Muscle layer of colon (tissue), 2 donors: ENCODE measurements around the gene SUPT7L.
"Not testable (repeated sequence)": the region's sequence is repeated elsewhere in the genome, so short reads cannot be mapped to it uniquely, and the experiment has no call there.

Experiments used
- H3K27ac ChIP-seq: one replicate; pipeline ENCODE4 v1.7.0; 2013; ENCODE audit warnings: low read depth, mild to moderate bottlenecking, low read length, moderate library complexity
- H3K27me3 ChIP-seq, 2 donors: one replicate each; pipeline ENCODE4 v1.7.0; 2013; ENCODE audit warnings: low read length in 2 of 2, mild to moderate bottlenecking in 2 of 2; ENCODE audit not compliant: insufficient read depth in 2 of 2, control insufficient read depth in 1 of 2
- H3K36me3 ChIP-seq: one replicate; pipeline ENCODE4 v1.7.0; 2013; ENCODE audit warnings: mild to moderate bottlenecking, low read length; ENCODE audit not compliant: insufficient read depth
- H3K4me1 ChIP-seq: one replicate; pipeline ENCODE4 v1.7.0; 2013; ENCODE audit warnings: mild to moderate bottlenecking, low read length; ENCODE audit not compliant: insufficient read depth
- H3K4me3 ChIP-seq, 2 donors: one replicate each; pipeline ENCODE4 v1.7.0; 2013; ENCODE audit warnings: low read length in 2 of 2, low read depth in 1 of 2, mild to moderate bottlenecking in 1 of 2, moderate library complexity in 1 of 2
- H3K9ac ChIP-seq: one replicate; pipeline ENCODE4 v1.7.0; 2013; ENCODE audit warnings: low read length
- H3K9me3 ChIP-seq: one replicate; pipeline ENCODE4 v1.7.0; 2013; ENCODE audit warnings: mild to moderate bottlenecking, low read length
- donor health status: abdominal sarcoma.
- donor health status: Adenocarcinoma of cecum.

The SUPT7L gene

GRCh38 chr2:27705851-27706622 is 42.6 kb upstream of the SUPT7L start:
- no peaks in the 10 kb centered on the region for H3K36me3 ChIP-seq
- H3K9ac ChIP-seq = no peak overlapping the region

GRCh38 chr2:27704342-27704876 is 41.0 kb upstream of the SUPT7L start:
- peaks cover 24% of the 10 kb centered on the region for H3K4me1 ChIP-seq
- no peaks in the 10 kb centered on the region for H3K9me3 ChIP-seq
- no peaks in the 10 kb centered on the region for H3K36me3 ChIP-seq
- H3K4me3 ChIP-seq = no peak overlapping the region
- H3K27ac ChIP-seq = no peak overlapping the region
- no peak overlapping the region for H3K9ac ChIP-seq
- H3K27me3 ChIP-seq = no peaks in the 10 kb centered on the region

More at GRCh38 chr2:27705851-27706622, 42.6 kb upstream of the SUPT7L start:
- Histone ChIP-seq H3K9me3 (no peaks in the 10 kb centered on the region), H3K27me3 (no peaks in the 10 kb centered on the region), H3K4me1 (peaks cover 24% of the 10 kb centered on the region), H3K27ac (peak overlapping the region; percentile 49), H3K4me3 (no peak overlapping the region)

GRCh38 chr2:27703638-27704341 is 40.4 kb upstream of the SUPT7L start:
- Histone ChIP-seq H3K36me3 (no peaks in the 10 kb centered on the region), H3K4me3 (no peak overlapping the region), H3K9me3 (no peaks in the 10 kb centered on the region), H3K4me1 (peaks cover 24% of the 10 kb centered on the region), H3K9ac (no peak overlapping the region), H3K27me3 (no peaks in the 10 kb centered on the region), H3K27ac (no peak overlapping the region)

- Histone ChIP-seq H3K27me3 (no peaks in the 10 kb centered on the region), H3K4me3 (no peak overlapping the region), H3K4me1 (peaks cover 24% of the 10 kb centered on the region), H3K9ac (no peak overlapping the region), H3K36me3 (peaks cover 4% of the 10 kb centered on the region), H3K27ac (no peak overlapping the region), H3K9me3 (no peaks in the 10 kb centered on the region)
Observed at GRCh38 chr2:27702302-27702701, 38.9 kb upstream of the SUPT7L start.

DNA sequence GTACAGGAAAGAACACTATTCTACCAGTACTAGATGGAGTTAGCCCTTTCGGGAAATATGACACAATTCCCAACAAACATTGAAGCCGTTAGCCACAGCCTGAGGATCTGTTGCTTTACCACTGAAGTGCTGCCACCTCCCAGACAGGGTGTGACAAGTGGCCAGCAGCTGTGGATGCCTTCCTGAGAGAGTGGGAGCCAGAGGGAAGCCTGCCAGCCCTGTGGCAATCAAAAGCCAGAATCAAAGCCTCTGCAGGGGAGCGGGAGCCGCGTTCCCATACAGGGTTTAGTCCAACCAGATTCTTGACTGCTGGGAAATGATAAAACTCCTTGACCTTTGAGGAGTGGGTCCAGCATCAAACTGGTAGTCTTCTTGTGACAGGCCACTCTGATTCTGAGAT is 38.3 kb upstream of the SUPT7L start:
- Histone ChIP-seq H3K36me3 (peaks cover 9% of the 10 kb centered on the region), H3K4me3 (no peak overlapping the region), H3K9ac (no peak overlapping the region), H3K27ac (no peak overlapping the region), H3K9me3 (no peaks in the 10 kb centered on the region), H3K27me3 (no peaks in the 10 kb centered on the region), H3K4me1 (peaks cover 18% of the 10 kb centered on the region)

- peaks cover 35% of the 10 kb centered on the region for H3K36me3 ChIP-seq
Observed at GRCh38 chr2:27697660-27698059, 34.2 kb upstream of the SUPT7L start.

GRCh38 chr2:27690052-27690451 is 26.6 kb upstream of the SUPT7L start:
- Histone ChIP-seq H3K9me3 (no peaks in the 10 kb centered on the region), H3K27ac (no peak overlapping the region), H3K36me3 (peaks cover 45% of the 10 kb centered on the region), H3K27me3 (no peaks in the 10 kb centered on the region), H3K9ac (no peak overlapping the region), H3K4me1 (no peaks in the 10 kb centered on the region), H3K4me3 (no peak overlapping the region)

More at GRCh38 chr2:27697660-27698059, 34.2 kb upstream of the SUPT7L start:
- Histone ChIP-seq H3K27ac (no peak overlapping the region), H3K9me3 (no peaks in the 10 kb centered on the region), H3K4me1 (no peaks in the 10 kb centered on the region), H3K9ac (no peak overlapping the region), H3K27me3 (no peaks in the 10 kb centered on the region), H3K4me3 (no peak overlapping the region)

- no peaks in the 10 kb centered on the region for H3K9me3 ChIP-seq
- H3K36me3 ChIP-seq = peaks cover 48% of the 10 kb centered on the region
- no peaks in the 10 kb centered on the region for H3K4me1 ChIP-seq
- H3K4me3 ChIP-seq = no peak overlapping the region
- H3K9ac ChIP-seq = no peak overlapping the region
- no peaks in the 10 kb centered on the region for H3K27me3 ChIP-seq
- H3K27ac ChIP-seq = no peak overlapping the region
Observed at GRCh38 chr2:27689424-27689823, 26.0 kb upstream of the SUPT7L start.

- H3K9ac ChIP-seq = no peak overlapping the region
- H3K9me3 ChIP-seq = no peaks in the 10 kb centered on the region
- no peak overlapping the region for H3K4me3 ChIP-seq
- H3K4me1 ChIP-seq = no peaks in the 10 kb centered on the region
- no peak overlapping the region for H3K27ac ChIP-seq
- no peaks in the 10 kb centered on the region for H3K27me3 ChIP-seq
- peaks cover 47% of the 10 kb centered on the region for H3K36me3 ChIP-seq
Observed at GRCh38 chr2:27687232-27687631, 23.8 kb upstream of the SUPT7L start.

DNA sequence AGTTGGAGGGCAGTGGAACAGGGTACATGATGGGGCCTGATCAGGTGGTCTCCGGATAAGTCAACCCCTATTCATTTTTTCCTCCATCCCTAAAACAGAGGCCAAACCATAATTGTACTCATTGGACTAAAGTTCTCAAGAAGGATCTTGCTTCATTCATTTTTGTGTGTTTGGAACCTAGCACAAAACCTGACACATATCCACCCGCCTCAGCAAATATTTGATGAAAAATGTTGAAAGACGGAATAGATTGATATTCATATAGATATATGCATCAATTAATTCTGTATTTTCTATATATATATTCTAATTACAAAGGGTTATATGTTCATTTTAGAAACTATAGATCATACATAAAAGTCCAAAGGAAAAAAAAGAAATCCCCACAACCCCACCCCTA is 22.2 kb upstream of the SUPT7L start:
- Histone ChIP-seq H3K36me3 (peaks cover 59% of the 10 kb centered on the region), H3K27ac (no peak overlapping the region)

GRCh38 chr2:27685006-27685405 is 21.6 kb upstream of the SUPT7L start:
- H3K36me3 ChIP-seq = peaks cover 59% of the 10 kb centered on the region
- H3K27me3 ChIP-seq, H3K9me3 ChIP-seq, H3K4me1 ChIP-seq, H3K4me3 ChIP-seq, H3K27ac ChIP-seq, H3K9ac ChIP-seq: not testable (repeated sequence)

More for the DNA sequence above, 22.2 kb upstream of the SUPT7L start:
- Histone ChIP-seq H3K4me3 (no peak overlapping the region), H3K9ac (no peak overlapping the region), H3K27me3 (no peaks in the 10 kb centered on the region), H3K4me1 (no peaks in the 10 kb centered on the region), H3K9me3 (no peaks in the 10 kb centered on the region)
